Activated B cell treated with CpG ODN at 0.5 μM for 24 hours (primary cell): Measurements from ENCODE around the gene KRT1. TPM values are rescaled to one million over a fixed set of nuclear protein-coding genes. Genes with fewer than 3 reads are reported as not detected.
"Not testable (repeated sequence)": the region's sequence is repeated elsewhere in the genome, so short reads cannot be mapped to it uniquely, and the experiment has no call there.

Experiments used
- ATAC-seq: fragments of 200-7000 bp; cut with Tn5 transposase; one replicate; pipeline ENCODE4 v1.10.0; 2021; ENCODE audit warnings: low read depth, mild to moderate bottlenecking, moderate library complexity
- CTCF ChIA-PET: fragments of 350-600 bp; sonication (Branson Sonifier 250); formaldehyde crosslinking; loops from one replicate; lab custom pipeline; 2021; ENCODE audit warnings: antibody characterized with exemption; lab: Charles Lee
- POLR2A ChIA-PET: fragments of 350-600 bp; sonication (Branson Sonifier 250); formaldehyde crosslinking; loops from one replicate; lab custom pipeline; 2021; ENCODE audit warnings: antibody characterized with exemption; lab: Charles Lee
- DNase-seq: peaks from one replicate; pipeline ENCODE4 v3.0.0; 2022
- H3K27ac Mint-ChIP-seq: one replicate; pipeline ENCODE4 v1.8.0; 2020; ENCODE audit warnings: mixed read lengths
- H3K27me3 Mint-ChIP-seq: one replicate; pipeline ENCODE4 v1.8.0; 2021; ENCODE audit warnings: mixed read lengths
- H3K36me3 Mint-ChIP-seq: one replicate; pipeline ENCODE4 v1.8.0; 2021; ENCODE audit warnings: low read depth, mixed read lengths
- H3K4me1 Mint-ChIP-seq: one replicate; pipeline ENCODE4 v1.8.0; 2021; ENCODE audit warnings: mixed read lengths
- H3K4me3 Mint-ChIP-seq: one replicate; pipeline ENCODE4 v1.8.0; 2020; ENCODE audit warnings: mild to moderate bottlenecking, mixed read lengths
- H3K9me3 Mint-ChIP-seq: one replicate; pipeline ENCODE4 v1.8.0; 2020; ENCODE audit warnings: mixed read lengths
- CTCF ChIP-seq: fragments of 200-600 bp; IDR thresholded peaks from one replicate; pipeline ENCODE4 v1.8.0; 2022; ENCODE audit warnings: antibody characterized with exemption, mild to moderate bottlenecking
- intact Hi-C: fragments of 100-400 bp; cut with micrococcal nuclease; formaldehyde crosslinking; loops from one replicate; pipeline ENCODE4 v1.15.1; 2024
- total RNA-seq: library from RNA; stranded (reverse); gene quantifications from 2 replicates; pipeline ENCODE4 v1.2.3, GENCODE V29; 2022

KRT1 gene
- total RNA-seq, 1 donor from 2014 or later: not detected

GRCh38 chr12:52670506-52670905 is 9.7 kb downstream of the KRT1 start:
- intact Hi-C loops: no loop called here
- no peak for TF ChIP-seq CTCF
- H3K4me3 Mint-ChIP-seq: no peak overlapping the region
- H3K27me3 Mint-ChIP-seq: peaks cover 6% of the 10 kb centered on the region
- H3K4me1 Mint-ChIP-seq: no peaks in the 10 kb centered on the region
- ATAC-seq: no peak
- DNase-seq: no peak
- CTCF ChIA-PET: no interaction called here
- POLR2A ChIA-PET: no interaction called here
- H3K36me3 Mint-ChIP-seq: no peaks in the 10 kb centered on the region
- H3K9me3 Mint-ChIP-seq: no peaks in the 10 kb centered on the region
- H3K27ac Mint-ChIP-seq: no peak overlapping the region

- H3K27ac Mint-ChIP-seq, H3K36me3 Mint-ChIP-seq, CTCF ChIA-PET, H3K9me3 Mint-ChIP-seq, DNase-seq, H3K4me3 Mint-ChIP-seq, intact Hi-C loops, POLR2A ChIA-PET, H3K27me3 Mint-ChIP-seq, H3K4me1 Mint-ChIP-seq, ATAC-seq: not testable (repeated sequence)
These were observed 10.3 kb downstream of the KRT1 start for GRCh38 chr12:52669941-52670340.

- no peak for ATAC-seq
These were observed 10.8 kb downstream of the KRT1 start for GRCh38 chr12:52669426-52669825.

GRCh38 chr12:52667931-52668330 is 12.3 kb downstream of the KRT1 start:
- H3K9me3 Mint-ChIP-seq: no peaks in the 10 kb centered on the region
- H3K27ac Mint-ChIP-seq: no peak overlapping the region
- H3K27me3 Mint-ChIP-seq: peaks cover 5% of the 10 kb centered on the region
- DNase-seq (no peak), ATAC-seq (no peak)
- no peaks in the 10 kb centered on the region for H3K36me3 Mint-ChIP-seq
- no peak for TF ChIP-seq CTCF
- H3K4me3 Mint-ChIP-seq: no peak overlapping the region
- intact Hi-C loops: no loop called here
- H3K4me1 Mint-ChIP-seq: no peaks in the 10 kb centered on the region
- CTCF ChIA-PET: no interaction called here
- POLR2A ChIA-PET: no interaction called here

More at GRCh38 chr12:52669426-52669825, 10.8 kb downstream of the KRT1 start:
- no peak overlapping the region for H3K4me3 Mint-ChIP-seq
- TF ChIP-seq CTCF: no peak
- DNase-seq: no peak
- peaks cover 4% of the 10 kb centered on the region for H3K27me3 Mint-ChIP-seq
- intact Hi-C loops: no loop called here
- no peaks in the 10 kb centered on the region for H3K36me3 Mint-ChIP-seq
- ChIA-PET CTCF (no interaction called here), POLR2A (no interaction called here)
- no peaks in the 10 kb centered on the region for H3K4me1 Mint-ChIP-seq
- no peaks in the 10 kb centered on the region for H3K9me3 Mint-ChIP-seq
- H3K27ac Mint-ChIP-seq: no peak overlapping the region

- Mint-ChIP-seq H3K9me3 (no peaks in the 10 kb centered on the region), H3K27ac (no peak overlapping the region), H3K36me3 (no peaks in the 10 kb centered on the region), H3K27me3 (peaks cover 5% of the 10 kb centered on the region), H3K4me3 (no peak overlapping the region), H3K4me1 (no peaks in the 10 kb centered on the region)
- POLR2A ChIA-PET: no interaction called here
- CTCF ChIA-PET: no interaction called here
- ATAC-seq (no peak), DNase-seq (no peak)
- intact Hi-C loops: no loop called here
- TF ChIP-seq CTCF: no peak
These were observed 12.7 kb downstream of the KRT1 start for GRCh38 chr12:52667509-52667908.

GRCh38 chr12:52666471-52666870 is 13.7 kb downstream of the KRT1 start:
- Mint-ChIP-seq H3K36me3 (no peaks in the 10 kb centered on the region), H3K9me3 (no peaks in the 10 kb centered on the region), H3K4me1 (no peaks in the 10 kb centered on the region), H3K27ac (no peak overlapping the region), H3K4me3 (no peak overlapping the region), H3K27me3 (peaks cover 7% of the 10 kb centered on the region)
- ChIA-PET CTCF (no interaction called here), POLR2A (no interaction called here)
- no peak for DNase-seq
- TF ChIP-seq CTCF: no peak
- ATAC-seq: no peak
- intact Hi-C loops: no loop called here
